ENCODE data around the gene TMEM198. TPM values are rescaled to one million over a fixed set of nuclear protein-coding genes. Genes with fewer than 3 reads are reported as not detected.

The TMEM198 gene
- total and polyA plus RNA-seq, 2 of the 4 experiments (the other 2 are of a cell fraction) = 0.18 to 2.2 TPM

DNA sequence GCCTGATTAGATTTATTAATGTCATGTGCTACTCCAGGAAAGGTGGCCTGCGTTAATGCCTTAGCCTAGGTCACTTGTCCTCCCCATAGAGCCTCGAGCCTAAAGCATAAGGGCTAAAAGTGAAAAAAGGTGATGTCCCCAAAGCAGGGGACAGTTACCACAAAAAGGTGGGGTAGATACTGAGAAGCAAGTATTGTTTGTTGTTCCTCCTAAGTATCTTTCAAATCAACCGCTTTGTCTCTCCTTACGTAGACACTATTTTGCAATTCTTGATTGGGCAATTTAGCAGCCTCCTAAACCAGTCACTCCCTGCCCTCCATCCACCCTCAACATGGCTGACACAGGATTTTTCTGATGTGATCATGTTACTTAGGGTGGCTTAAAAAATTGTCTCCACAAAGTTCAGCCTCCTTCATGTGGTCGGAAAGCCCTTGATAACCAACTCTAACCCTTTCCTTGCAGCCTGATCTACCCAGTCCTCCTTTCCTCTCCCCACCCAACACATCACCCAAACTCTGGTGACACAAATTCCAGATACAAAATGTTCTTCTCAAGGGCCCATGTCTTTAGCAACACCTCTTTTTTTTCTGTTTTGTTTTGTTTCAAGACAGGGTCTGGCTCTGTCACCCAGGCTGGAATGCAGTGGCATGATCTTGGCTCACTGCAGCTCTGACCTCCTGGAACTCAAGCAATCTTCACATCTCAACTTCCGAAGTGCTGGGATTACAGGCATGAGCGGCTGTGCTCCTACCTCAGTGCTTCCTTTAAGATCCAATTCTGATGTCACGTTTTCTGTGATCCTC is 35.2 kb downstream of the TMEM198 start:
- in situ Hi-C loops (cut with MboI; ENCODE audit: low sequenced_read_pairs) = no loop called here
- intact Hi-C loops (cut with micrococcal nuclease) = no loop called here
- Histone ChIP-seq H4K91ac (ENCODE audit: insufficient read depth, low read depth, low read length) (no peak overlapping the region), H3K36me3 (ENCODE audit: control insufficient read depth, insufficient read depth, low read length) (no peaks in the 10 kb centered on the region), H3K4me1 (ENCODE audit: control insufficient read depth, insufficient read depth, low read length) (peaks cover 7% of the 10 kb centered on the region), H3K27me3 (ENCODE audit: control insufficient read depth, insufficient read depth, low read length) (peaks cover 16% of the 10 kb centered on the region), H3K9me3 (ENCODE audit: control insufficient read depth, insufficient read depth, low read length) (no peaks in the 10 kb centered on the region), H3K79me1 (ENCODE audit: low read depth in 1 of 2, low read length in 2 of 2) (no peaks in the 10 kb centered on the region), H3K14ac (replicated peaks; ENCODE audit: low read depth, low read length) (no peak overlapping the region), H3K4me2 (ENCODE audit: low read depth, low read length) (no peak overlapping the region), H3K9me1 (ENCODE audit: insufficient read depth, low read length) (no peaks in the 10 kb centered on the region; the same call in 1 of the 2 replicates), H3K4ac (ENCODE audit: low read depth, low read length) (peak overlapping the region; percentile 29; the same call in 1 of the 2 replicates), H2AFZ (replicated peaks; ENCODE audit: low read length, poor library complexity) (peak overlapping the region; percentile 48), H2AK5ac (ENCODE audit: low read depth, low read length) (no peak overlapping the region), H3K27ac (ENCODE audit: insufficient read depth, low read length) (no peak overlapping the region), H4K8ac (ENCODE audit: low read depth in 2 of 2, low read length in 2 of 2) (peak overlapping the region; percentile 11 to 60; a peak in 2 of 4 replicates), H2BK15ac (ENCODE audit: low read depth, low read length) (no peak overlapping the region), H3K56ac (ENCODE audit: extremely low read depth, insufficient read depth, low read length) (no peak overlapping the region), H3K4me3 (ENCODE audit: insufficient read depth, low read depth, low read length) (no peak overlapping the region), H3K9ac (ENCODE audit: low read depth, low read length) (no peak overlapping the region), H3K23ac (ENCODE audit: low read depth, low read length) (no peak overlapping the region), H2BK5ac (ENCODE audit: low read depth, low read length, poor library complexity, severe bottlenecking) (no peak overlapping the region), H2BK20ac (ENCODE audit: low read depth, low read length) (no peak overlapping the region), H2AK9ac (replicated peaks; ENCODE audit: low read depth, low read length, poor library complexity) (no peak overlapping the region), H3K18ac (ENCODE audit: low read depth, low read length) (no peak overlapping the region), H2BK120ac (ENCODE audit: low read depth, low read length) (no peak overlapping the region), H4K5ac (ENCODE audit: low read depth, low read length) (peak overlapping the region; percentile 72; the same call in 1 of the 2 replicates), H4K20me1 (ENCODE audit: insufficient read depth, low read length) (no peaks in the 10 kb centered on the region)
- DNase-seq = peak; percentile 36
- POLR2A ChIA-PET (ENCODE audit: unreplicated experiment) = no interaction called here
- WGBS, 2 experiments (ENCODE audit: extremely low coverage in 2 of 2, insufficient read length in 1 of 2) = 22% methylated on average over 3 of the region's 8 CpGs; no CpG with 5 or more reads in 1 of the 2 experiments
- dilution Hi-C loops (cut with HindIII; ENCODE audit: low sequenced_read_pairs, unreplicated experiment) = no loop called here
- BruUV-seq (replicated peaks) = no TSS peak
- peak; percentile 50; the same call in 1 of the 2 replicates for ATAC-seq (ENCODE audit: low read depth)
- CTCF ChIA-PET = no interaction called here
- TF ChIP-seq CEBPB (IDR thresholded peaks at IDR 0.05; ENCODE audit: low read depth, low read length) = peak; percentile 78
- no peak for TF ChIP-seq BHLHE40 (IDR thresholded peaks at IDR 0.05; ENCODE audit: low read depth, low read length)

All from IMR-90 (cell line).